GM04504 (cell line): ENCODE data around the gene ACCSL.

Experiments
- DNase-seq: peaks from one replicate; pipeline ENCODE4 v3.0.0-alpha.2; 2012; ENCODE audit warnings: low read depth

ACCSL gene

DNA sequence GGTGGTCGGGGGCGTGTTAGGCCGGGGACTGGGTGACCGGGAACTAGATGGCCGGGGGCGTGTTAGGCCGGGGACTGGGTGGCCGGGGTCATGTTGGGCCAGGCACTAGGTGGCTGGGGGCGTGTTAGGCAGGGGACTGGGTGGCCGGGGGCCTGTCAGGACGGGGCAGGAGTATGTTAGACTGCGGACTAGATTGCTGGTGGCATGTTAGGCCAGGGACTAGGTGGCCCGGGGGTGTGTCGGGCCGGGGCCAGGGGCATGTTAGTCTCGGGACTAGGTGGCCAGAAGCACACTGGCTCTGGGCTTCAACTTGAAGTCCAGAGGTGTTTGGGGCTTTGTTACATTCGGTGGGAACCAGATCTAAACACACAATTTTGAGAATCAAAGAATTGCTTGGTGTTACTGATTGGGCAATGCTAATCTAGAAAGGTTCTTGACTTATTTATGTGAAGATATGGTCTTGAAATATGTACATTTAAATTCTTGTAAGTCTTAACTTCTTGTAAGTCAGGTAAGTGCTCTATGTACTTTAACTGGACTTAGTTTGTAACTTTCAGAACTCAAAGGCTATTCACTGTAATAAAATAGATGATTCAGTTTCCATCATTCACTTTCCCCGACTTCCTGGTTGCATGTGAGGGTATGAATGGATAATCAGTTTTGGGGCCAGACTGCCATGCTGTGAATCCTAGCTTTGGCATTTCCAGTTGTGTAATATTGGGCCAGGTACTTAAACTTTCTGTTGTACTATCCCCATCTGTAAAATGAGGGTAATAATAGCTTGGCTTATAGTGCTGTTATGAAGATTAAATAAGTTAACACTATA, 48.8 kb downstream of the ACCSL start:
- peak; percentile 27 for DNase-seq

DNA sequence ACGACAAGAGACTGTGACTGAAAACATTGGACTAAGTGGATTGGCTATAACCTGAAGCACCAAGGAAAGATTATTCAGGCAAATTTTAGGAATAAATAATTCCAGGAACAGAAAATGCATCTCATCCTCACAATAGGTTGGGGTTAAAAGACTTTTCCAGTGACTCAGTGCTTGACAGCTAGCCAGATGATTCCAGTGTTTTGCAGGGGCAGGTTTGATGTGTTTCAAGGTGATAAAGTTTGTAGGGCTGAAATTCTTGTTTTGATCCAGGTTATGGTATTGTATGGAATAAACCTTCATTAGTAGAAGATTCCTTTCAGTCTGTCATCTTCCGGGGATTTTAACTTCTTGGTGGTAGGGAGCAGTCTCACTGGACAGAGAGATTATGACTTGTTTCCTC, 50.0 kb downstream of the ACCSL start:
- DNase-seq, result no peak

DNA sequence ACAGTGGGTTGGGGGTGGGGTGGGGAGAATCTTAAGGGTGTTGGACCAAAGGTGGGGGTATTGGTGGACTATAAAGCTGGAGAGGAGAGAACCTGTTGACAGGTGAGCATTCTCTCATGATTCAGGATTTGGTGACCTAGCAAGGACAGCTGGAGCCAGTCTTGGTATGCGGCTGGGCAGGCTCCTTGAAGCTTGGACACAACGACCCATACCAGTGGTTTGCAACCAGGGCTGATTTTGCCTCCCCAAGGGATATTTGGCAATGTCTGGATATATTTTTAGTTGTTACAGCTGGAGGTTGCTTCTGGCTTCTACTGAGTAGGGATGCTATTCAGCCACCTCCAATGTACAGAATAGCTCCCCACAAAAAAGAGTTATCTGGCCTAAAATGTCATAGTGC, 53.3 kb downstream of the ACCSL start:
- DNase-seq, result no peak

DNA sequence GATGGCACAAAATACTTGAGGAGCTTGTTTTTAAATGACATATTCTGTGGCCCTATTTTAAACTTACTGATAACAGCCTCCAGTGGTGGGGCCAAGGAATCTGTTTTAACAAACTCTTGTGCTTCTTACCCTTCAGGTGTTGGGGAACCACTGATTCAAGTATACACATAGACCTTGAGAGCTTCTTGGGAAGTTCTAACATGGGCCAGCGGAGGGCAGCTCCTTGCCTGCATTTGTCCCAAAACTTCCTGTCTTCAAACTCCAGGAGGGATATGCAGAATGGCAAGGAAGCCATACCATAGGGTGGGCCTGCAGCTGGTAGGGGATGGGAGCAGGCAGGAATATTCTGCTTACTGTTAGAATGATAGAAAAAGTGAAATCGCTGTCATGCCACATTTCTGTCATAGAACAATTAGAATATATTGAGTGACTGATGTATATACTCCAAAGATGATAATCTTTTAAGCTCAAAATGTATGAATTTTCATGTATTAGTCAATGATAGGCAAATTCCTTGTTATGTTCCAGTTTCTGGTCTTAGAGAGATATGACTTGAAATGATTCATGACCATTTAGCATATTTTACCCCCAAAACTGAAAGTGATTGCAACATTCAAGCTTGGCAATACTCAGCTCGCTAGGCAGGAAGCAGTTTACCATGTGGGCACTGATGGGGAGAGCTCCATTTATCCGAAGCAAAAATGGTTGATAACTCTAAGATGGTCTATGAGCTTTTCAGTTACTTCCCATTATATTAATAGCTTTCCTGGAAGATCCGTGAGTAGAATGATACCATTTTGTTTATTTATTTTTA, 56.9 kb downstream of the ACCSL start:
- DNase-seq, result no peak

DNA sequence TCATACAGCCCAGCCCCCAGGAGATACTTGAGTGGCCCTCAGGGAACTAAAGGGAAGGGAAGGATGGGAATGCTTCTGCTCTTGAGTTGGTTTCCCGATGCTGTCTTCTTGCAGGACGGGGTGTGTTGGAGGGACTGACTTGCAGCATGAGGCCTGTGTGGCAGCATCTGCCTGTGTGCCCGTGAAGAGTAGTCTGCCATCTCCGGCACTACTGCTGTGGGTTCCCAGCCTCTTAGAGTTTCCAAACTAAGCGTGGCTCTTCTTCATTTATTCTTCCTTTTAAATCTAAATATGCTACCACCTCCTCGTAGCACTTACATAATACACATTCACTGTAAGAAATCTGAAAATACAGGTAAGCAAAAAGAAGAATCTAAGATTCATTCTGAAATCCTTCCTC, 60.5 kb downstream of the ACCSL start:
- no peak for DNase-seq
